ENCODE data around the gene RTN3. TPM values are rescaled to one million over a fixed set of nuclear protein-coding genes. Genes with fewer than 3 reads are reported as not detected.

Gene RTN3
- total and polyA plus RNA-seq, 9 of the 15 experiments (the other 6 are each of a cell fraction or from before 2014, with no cell fraction given) = 41.6 to 169 (median 93.5) TPM

DNA sequence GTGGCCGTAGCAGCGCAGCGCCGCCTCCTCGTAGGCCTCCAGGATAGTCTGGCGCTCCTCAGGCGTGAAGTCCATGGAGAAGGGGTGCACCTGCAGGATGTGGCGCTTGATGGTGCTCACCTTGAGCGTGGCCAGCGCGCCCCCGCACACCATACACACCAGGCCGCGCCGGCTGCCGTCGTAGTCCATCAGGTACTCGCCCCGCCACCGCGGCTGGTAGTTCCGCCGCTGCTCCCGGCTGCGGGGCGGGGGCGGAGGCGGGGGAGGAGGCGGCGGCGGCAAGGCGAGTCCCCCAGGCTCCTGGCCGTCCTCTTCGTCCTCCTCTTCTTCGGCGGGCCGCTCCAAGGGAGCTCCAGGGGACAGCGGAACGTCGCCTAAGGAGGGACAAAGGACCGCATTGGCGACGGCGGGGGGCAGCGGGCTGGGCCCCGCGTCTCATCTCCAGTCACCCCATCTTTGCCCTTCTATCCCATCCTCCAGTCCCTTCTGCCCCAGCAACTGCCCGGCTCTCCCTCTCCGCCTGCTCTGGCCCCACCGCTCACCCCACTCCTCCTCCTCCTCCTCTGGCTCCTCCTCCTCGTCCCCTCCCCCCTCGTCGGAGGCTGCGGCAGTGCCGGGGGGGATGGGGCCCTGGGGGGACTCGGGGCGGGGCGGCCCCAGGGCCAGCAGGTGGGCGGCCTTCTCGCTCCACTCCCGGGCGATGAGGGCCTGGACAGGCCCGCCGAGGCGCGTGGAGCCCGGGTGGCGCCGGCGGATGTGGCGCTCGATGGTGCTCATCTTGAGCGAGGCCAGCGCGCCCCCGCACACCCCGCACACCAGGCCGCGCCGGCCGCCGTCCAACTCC, 82.4 kb downstream of the RTN3 start (continued):
- TF ChIP-seq, protein P1, sequence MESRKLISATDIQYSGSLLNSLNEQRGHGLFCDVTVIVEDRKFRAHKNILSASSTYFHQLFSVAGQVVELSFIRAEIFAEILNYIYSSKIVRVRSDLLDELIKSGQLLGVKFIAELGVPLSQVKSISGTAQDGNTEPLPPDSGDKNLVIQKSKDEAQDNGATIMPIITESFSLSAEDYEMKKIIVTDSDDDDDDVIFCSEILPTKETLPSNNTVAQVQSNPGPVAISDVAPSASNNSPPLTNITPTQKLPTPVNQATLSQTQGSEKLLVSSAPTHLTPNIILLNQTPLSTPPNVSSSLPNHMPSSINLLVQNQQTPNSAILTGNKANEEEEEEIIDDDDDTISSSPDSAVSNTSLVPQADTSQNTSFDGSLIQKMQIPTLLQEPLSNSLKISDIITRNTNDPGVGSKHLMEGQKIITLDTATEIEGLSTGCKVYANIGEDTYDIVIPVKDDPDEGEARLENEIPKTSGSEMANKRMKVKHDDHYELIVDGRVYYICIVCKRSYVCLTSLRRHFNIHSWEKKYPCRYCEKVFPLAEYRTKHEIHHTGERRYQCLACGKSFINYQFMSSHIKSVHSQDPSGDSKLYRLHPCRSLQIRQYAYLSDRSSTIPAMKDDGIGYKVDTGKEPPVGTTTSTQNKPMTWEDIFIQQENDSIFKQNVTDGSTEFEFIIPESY (CRISPR knock-in tag; IDR thresholded peaks at IDR 0.05) = peak; percentile 64; the same call in 1 of the 2 replicates
- TF ChIP-seq CXXC5 (CRISPR knock-in tag; IDR thresholded peaks at IDR 0.05) (no peak), HDAC3 (IDR thresholded peaks at IDR 0.05; ENCODE audit: borderline replicate concordance, partially characterized antibody) (no peak)
- TF ChIP-seq, protein P2, sequence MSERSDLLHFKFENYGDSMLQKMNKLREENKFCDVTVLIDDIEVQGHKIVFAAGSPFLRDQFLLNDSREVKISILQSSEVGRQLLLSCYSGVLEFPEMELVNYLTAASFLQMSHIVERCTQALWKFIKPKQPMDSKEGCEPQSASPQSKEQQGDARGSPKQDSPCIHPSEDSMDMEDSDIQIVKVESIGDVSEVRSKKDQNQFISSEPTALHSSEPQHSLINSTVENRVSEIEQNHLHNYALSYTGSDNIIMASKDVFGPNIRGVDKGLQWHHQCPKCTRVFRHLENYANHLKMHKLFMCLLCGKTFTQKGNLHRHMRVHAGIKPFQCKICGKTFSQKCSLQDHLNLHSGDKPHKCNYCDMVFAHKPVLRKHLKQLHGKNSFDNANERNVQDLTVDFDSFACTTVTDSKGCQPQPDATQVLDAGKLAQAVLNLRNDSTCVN (CRISPR knock-in tag; IDR thresholded peaks at IDR 0.05) = no peak

DNA sequence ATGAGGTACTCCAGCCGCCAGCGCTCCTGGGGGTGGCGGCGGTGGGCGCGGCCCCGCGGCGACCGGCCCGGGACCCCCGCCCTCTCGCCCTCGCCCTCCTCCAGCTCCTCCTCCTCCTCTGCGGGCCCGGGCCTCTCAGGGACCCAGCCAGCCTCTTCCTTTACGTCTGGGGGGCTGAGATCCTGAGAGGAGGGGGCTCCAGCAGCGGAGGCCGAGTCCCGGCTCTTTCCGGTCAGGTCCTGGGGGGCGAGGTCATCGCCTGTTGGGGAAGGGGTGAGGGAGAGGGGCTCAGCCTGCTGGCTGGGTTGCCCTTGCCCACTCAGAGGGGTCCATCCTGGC, 83.0 kb downstream of the RTN3 start:
- H3K4me3 ChIP-seq = no peak overlapping the region
- H3K27ac ChIP-seq (ENCODE audit: extremely low read depth, low read depth, low read length) = no peak overlapping the region
- no peak overlapping the region for H3K4me2 ChIP-seq (ENCODE audit: insufficient read depth, low read length)
- no peaks in the 10 kb centered on the region for H3K27me3 ChIP-seq (ENCODE audit: control insufficient read depth in 2 of 2, insufficient read depth in 2 of 2, low read length in 2 of 2)
- in situ Hi-C loops (cut with MboI) = loop anchor here (10.0 kb wide), 1 partner anchor 380 kb away; no protein-coding TSS in a partner anchor
- TF ChIP-seq CBFB (CRISPR knock-in tag; IDR thresholded peaks at IDR 0.05) = no peak
- no peak for TF ChIP-seq POLR2B (IDR thresholded peaks at IDR 0.05; ENCODE audit: low read depth, partially characterized antibody)
- no peak for TF ChIP-seq DACH1 (IDR thresholded peaks at IDR 0.05; ENCODE audit: partially characterized antibody)
- TF ChIP-seq, protein P3, sequence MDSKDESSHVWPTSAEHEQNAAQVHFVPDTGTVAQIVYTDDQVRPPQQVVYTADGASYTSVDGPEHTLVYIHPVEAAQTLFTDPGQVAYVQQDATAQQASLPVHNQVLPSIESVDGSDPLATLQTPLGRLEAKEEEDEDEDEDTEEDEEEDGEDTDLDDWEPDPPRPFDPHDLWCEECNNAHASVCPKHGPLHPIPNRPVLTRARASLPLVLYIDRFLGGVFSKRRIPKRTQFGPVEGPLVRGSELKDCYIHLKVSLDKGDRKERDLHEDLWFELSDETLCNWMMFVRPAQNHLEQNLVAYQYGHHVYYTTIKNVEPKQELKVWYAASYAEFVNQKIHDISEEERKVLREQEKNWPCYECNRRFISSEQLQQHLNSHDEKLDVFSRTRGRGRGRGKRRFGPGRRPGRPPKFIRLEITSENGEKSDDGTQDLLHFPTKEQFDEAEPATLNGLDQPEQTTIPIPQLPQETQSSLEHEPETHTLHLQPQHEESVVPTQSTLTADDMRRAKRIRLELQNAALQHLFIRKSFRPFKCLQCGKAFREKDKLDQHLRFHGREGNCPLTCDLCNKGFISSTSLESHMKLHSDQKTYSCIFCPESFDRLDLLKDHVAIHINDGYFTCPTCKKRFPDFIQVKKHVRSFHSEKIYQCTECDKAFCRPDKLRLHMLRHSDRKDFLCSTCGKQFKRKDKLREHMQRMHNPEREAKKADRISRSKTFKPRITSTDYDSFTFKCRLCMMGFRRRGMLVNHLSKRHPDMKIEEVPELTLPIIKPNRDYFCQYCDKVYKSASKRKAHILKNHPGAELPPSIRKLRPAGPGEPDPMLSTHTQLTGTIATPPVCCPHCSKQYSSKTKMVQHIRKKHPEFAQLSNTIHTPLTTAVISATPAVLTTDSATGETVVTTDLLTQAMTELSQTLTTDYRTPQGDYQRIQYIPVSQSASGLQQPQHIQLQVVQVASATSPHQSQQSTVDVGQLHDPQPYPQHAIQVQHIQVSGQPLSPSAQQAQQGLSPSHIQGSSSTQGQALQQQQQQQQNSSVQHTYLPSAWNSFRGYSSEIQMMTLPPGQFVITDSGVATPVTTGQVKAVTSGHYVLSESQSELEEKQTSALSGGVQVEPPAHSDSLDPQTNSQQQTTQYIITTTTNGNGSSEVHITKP (IDR thresholded peaks at IDR 0.05; ENCODE audit: partially characterized antibody) = no peak
- TF ChIP-seq, protein P4, sequence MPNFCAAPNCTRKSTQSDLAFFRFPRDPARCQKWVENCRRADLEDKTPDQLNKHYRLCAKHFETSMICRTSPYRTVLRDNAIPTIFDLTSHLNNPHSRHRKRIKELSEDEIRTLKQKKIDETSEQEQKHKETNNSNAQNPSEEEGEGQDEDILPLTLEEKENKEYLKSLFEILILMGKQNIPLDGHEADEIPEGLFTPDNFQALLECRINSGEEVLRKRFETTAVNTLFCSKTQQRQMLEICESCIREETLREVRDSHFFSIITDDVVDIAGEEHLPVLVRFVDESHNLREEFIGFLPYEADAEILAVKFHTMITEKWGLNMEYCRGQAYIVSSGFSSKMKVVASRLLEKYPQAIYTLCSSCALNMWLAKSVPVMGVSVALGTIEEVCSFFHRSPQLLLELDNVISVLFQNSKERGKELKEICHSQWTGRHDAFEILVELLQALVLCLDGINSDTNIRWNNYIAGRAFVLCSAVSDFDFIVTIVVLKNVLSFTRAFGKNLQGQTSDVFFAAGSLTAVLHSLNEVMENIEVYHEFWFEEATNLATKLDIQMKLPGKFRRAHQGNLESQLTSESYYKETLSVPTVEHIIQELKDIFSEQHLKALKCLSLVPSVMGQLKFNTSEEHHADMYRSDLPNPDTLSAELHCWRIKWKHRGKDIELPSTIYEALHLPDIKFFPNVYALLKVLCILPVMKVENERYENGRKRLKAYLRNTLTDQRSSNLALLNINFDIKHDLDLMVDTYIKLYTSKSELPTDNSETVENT (CRISPR knock-in tag; IDR thresholded peaks at IDR 0.05) = no peak
- H3K36me3 ChIP-seq (ENCODE audit: control insufficient read depth, insufficient read depth, low read length) = peaks cover 43% of the 10 kb centered on the region; the same call in 2 of the 3 replicates
- H3K79me2 ChIP-seq (ENCODE audit: control insufficient read depth, insufficient read depth, low read length) = peaks cover 19% of the 10 kb centered on the region
- H3K9me1 ChIP-seq (ENCODE audit: control insufficient read depth, insufficient read depth, low read length) = no peaks in the 10 kb centered on the region
- no peak for DNase-seq (ENCODE audit: extremely low read depth in 1 of 4, low spot score in 3 of 4)
- peaks cover 8 to 52% of the 10 kb centered on the region in 2 experiments for H3K4me1 ChIP-seq (replicated peaks in 1 of 2; ENCODE audit: control insufficient read depth in 2 of 2, insufficient read depth in 2 of 2, low read length in 2 of 2)
- no peak for FAIRE-seq
- no peak for ATAC-seq
- CTCF ChIA-PET (ENCODE audit: low intra/inter-chr PET ratio) = no interaction called here
- no peaks in the 10 kb centered on the region for H4K20me1 ChIP-seq (replicated peaks; ENCODE audit: control insufficient read depth, insufficient read depth, low read length)
- 100% methylated on average over 1 of the region's 23 CpGs for WGBS (ENCODE audit: insufficient coverage, low coverage, missing lambda C conversion rate)
- no peak overlapping the region for H2AFZ ChIP-seq (ENCODE audit: low read depth, low read length)
- H3K9ac ChIP-seq (ENCODE audit: insufficient read depth in 1 of 2, low read depth in 2 of 2, low read length in 2 of 2) = no peak overlapping the region
- intact Hi-C loops (cut with micrococcal nuclease) = no loop called here
- POLR2A ChIA-PET = no interaction called here
- no TSS peak for BruUV-seq (replicated peaks)
- H3K9me3 ChIP-seq (replicated peaks; ENCODE audit: control insufficient read depth, insufficient read depth, low read depth, low read length) = no peaks in the 10 kb centered on the region

Data from K562 (cell line).